Stimulated activated CD8-positive, alpha-beta memory T cell treated with anti-CD3 and anti-CD28 coated beads, Interleukin-15, amount 100 ng/mL, for 24 hours (primary cell): ENCODE measurements around the gene KRT77.

Experiments
- DNase-seq: peaks from one replicate; pipeline ENCODE4 v3.0.0-alpha.2; 2020; ENCODE audit warnings: low read depth

KRT77 gene

DNA sequence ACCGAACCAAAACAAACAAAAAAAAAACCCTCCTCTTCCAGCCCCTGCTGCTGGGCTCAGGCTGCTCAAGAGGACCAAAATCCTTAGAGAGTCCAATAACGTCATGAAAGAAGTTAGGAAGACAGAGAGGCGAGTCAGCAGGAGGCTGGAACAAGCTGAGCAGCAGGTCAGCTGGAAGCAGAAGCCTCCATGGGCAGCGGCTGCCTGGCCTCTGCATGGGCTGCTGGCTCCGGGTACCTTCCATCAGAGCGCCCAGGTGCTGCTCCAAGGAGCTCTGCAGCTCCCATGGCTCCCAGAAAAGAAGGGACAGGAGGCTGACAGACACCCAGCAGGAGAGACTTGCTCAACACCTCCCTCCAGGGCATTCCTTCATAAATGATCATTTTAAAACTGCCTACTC, 48.1 kb downstream of the KRT77 start:
- DNase-seq, result no peak

DNA sequence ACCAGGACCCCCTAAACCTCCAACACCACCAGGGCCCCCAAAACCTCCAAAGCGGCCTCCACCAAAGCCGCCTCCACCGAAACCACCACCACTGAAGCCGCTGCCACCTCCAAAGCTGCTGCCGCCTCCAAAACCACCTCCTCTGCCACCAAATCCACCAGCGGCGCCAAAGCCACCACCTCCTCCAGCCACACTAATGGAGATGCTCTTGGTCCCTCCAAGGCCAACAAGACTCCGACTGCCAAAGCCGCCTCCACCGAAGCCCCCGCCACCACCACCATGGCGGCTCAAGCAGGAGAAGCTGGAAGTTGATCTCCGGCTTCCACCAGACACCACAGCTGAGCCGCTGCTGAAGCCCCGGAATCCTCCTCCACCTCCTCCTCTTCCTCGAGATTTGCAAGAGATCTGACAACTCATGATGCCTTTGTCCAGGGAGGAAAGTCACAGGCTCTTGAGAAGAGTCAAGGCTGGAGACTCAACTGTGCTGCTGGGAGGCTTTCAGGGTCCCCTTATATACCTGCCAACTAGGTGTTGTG, 51.5 kb downstream of the KRT77 start, which contains the start of gene KRT2:
TSS of gene KRT2 (minus strand) at position 486 of the 536 bp plus-strand sequence. CDS start at position 417, 69 bp downstream.
- DNase-seq, result no peak

DNA sequence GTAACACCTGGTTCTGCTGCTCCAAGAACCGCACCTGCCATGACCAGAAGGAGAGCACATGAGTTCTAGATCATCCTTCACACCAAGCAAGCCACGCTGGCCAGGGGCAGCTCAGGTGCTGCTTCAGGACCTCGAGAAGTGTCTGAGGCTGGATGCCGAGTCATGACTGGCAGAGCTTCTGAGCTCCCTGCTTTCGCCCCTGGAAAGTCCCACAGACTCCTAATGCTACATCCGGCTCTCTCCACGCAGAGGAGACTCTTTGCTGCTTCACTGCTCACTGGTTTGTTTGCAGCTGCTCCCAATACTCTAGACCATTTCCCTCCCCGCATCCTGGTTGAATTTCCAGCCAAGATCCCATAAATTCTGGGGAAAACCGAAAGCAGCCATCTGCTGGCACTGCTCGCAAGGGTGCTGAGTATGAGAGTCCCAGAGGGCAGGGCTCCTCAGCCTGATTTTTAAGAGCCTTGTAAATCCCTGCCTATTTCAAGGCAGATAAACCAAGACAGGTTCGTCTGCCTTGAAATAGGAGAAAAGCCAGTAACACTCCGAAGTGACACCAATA, 52.7 kb downstream of the KRT77 start:
- no peak for DNase-seq

DNA sequence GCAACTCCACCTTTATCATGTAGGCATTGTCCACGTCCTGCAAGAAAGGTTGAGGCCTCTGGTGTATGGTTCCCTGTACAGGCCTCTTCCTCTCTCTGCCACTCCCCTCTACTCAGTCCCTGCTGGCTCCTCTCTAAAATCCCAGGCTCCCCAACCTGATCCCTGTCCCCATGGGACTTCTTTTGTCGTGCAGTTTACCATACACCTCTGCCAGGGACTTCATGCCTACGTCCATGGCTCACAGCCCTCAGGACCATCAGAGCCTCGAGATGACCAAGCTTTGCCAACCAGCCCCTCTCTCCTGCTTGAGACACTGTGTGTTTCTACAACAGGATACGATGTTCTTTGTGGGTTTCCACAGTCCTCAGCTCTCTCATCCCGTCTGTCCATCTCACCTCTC, 54.3 kb downstream of the KRT77 start:
- no peak for DNase-seq

DNA sequence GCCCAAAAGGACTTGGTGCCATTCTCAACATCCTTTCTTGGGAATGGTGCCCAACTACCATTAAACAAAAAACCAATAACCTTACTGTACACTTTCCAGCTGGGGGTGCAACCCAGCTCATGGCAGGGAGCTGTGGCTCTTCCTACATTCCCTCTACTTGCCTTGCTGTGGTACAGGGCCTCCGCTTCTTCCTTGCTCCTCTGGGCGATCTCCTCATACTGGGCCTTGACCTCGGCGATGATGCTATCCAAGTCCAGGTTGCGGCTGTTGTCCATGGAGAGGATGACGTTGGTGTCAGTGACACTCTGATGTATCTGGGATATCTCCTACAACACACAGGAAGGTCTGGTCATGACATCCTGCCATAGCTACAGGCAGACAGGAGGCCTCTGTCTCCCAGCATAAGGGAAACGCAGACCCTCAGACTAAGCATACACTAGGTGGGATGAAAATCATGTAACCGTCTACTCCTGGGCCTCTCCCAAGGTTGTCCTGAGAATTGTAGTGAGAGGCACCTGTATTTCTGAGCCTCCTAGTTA, 55.2 kb downstream of the KRT77 start:
- DNase-seq, result no peak

DNA sequence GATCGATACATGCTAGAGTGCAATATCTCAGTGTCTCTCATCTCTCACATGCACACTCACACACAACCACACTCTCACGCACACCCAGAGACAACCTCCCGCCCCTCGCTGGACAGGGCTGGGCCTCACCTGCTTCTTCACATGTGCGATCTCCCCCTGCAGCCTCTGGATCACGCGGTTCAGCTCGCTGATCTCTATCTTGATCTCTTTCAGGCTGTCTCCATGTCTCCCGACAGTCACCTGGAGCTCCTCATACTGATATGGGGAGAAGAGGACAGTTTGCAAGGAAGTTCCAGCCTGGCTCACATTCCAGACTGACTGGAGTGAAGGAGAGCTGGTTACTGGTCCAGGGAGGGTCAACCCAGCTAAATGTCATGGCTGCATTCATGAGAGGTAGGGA, 55.7 kb downstream of the KRT77 start:
- DNase-seq, result no peak

DNA sequence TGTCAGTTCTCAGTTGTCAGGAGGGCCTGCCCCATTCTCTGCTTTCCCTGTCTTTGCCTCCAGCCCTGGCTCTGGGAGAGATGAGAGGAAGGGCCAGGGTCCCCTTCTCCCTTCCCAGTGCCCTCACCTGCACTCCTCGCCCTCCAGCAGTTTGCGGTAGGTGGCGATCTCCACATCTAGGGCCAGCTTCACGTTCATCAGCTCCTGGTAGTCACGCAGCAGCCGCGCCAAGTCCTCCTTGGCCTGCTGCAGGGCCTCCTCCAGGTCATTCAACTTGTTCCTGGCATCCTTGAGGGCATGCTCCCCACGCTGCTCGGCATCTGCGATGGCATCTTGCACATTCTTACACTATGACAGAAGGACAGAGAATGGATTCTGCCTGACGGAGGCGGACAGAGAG, 56.7 kb downstream of the KRT77 start:
- no peak for DNase-seq

DNA sequence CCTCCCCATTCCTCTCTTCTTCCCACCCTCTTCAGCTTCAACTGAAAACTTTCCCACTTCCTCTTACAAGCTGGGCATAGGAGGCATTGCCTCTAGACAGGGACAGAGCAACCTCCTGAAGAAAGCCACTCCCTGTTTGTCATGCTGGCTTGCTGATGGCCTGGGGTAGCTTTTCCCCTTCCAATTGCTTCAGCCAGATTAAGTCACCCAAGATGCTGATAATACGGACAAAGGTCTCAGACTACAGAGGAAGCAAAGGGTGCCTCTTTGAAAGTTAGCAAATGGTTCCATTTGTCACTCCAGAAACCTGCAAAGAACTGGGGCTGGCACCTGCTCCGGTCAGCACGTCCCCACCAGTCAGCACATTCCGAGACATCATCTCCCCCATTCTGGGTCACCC, 57.3 kb downstream of the KRT77 start:
- no peak for DNase-seq

DNA sequence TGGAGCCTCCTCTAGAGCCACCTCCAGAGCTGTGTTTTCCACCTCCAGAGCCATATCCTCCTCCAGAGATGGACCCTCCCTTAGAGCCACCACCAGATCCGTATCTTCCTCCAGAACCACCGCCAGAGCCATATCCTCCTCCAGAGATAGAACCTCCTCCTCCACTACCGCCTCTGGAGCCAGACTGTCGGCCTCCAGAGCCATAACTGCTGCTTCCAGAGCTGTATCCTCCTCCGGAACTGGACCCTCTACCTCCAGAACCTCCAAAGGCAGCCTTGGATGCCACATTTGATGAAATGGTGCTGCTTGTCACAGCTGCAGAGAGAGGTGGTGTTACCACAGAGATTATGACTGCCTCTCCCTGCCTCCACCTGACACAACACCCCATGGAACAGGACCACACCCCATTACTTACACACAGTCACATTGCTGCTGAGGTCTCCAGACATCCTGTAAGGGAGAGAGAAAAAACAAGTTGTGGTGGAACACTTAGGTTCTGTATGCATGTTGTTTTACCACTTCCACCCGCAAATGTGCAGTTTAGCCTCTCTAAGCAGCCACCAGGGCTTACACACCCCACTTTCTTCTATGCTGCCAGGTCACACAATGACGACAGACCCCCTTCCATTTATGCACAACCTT, 58.1 kb downstream of the KRT77 start:
- no peak for DNase-seq

DNA sequence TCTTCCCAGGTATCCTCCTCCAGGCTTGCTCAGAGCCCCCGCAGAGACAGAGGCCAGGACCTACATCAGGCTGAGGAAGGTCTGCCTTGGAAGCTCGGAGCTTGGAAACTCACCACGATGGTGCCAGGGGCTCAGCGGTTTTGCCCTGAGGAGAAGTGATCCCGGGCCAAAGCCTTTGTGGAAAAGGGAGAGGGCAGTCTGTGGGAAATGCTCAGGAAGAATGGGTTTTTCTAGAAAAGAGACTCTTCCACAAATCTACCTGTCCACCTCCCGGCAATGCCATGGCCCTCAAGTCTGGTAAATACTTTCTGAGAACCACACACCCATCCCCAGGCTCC, 59.3 kb downstream of the KRT77 start:
- no peak for DNase-seq

DNA sequence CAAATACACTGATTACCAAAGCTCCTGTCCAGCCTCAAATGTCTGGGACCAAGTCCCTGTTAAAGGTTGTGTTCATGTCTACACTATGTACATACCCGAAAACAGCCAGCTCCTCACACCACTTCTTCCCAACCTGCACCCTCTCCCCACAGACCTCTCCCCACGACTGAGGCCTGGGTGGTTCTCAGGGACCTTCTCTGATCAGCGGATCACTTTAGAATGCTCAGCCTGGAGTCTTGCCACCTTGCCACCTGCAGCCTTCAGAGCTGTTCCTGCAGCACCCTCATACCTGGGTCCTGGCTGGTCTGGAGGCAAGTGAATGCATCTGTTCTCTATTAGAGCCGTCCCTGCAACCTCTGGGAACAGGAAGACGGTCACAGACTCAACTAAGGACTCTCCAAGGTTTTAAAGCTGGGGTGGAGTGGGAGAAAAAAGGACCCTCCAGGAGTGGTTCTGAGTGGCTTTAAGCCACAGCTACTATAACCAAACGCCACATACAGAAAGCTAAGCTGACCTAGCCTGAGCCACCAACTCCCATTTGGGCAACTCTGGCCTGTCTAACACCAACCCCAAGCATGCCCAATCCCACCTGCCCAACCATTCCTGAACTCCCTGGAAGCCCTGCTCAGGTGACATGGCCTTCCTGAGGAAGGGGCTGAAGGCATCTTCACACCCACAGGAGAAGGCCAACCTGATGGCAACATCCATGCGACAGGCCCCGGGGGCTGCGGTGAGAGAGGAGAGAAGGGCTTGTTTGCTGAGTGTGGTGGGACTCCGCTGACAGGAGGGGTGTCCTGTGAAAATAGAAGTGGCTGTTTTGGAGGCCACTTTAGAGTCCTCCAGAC, 59.9 kb downstream of the KRT77 start:
- DNase-seq, result no peak

DNA sequence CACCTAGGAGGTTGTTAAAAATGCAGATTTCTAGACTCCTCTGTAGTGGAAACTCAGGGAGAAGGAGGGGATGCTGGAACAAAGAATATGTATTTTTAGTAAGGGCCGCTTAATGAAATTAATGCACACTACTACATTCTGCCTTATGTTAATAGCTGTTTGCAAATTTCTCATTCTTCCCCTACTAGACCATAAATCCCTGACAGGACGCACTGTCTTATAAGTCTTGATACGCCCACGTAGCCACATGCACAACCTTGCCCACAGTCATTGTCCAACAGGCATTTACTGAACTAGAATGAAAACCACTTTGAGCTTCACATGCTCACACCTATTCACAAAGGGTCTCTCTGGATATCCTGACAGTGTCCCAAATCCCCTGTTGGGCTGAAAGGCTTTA, 61.9 kb downstream of the KRT77 start:
- DNase-seq, result no peak
